Choroid plexus epithelial cell (primary cell): ENCODE measurements around the gene EXOC6.

ENCODE experiments used
- DNase-seq: peaks from one replicate; pipeline ENCODE4 v3.0.0-alpha.2; 2010; ENCODE audit warnings: low read depth
- H3K4me3 ChIP-seq: 2 replicates; pipeline ENCODE4 v1.5.1; 2011; ENCODE audit warnings: low read depth, mild to moderate bottlenecking, control low read depth, low read length, moderate library complexity
- CTCF ChIP-seq: conservative IDR thresholded peaks from 2 replicates; pipeline ENCODE4 v1.5.1; 2011; ENCODE audit warnings: low read depth, mild to moderate bottlenecking, control low read depth, inconsistent platforms, low read length, moderate library complexity

EXOC6 gene

GRCh38 chr10:93028883-93029282 is 180.6 kb downstream of the EXOC6 start:
- TF ChIP-seq CTCF = no peak
- no peak overlapping the region for H3K4me3 ChIP-seq
- peak; percentile 71 for DNase-seq

DNA sequence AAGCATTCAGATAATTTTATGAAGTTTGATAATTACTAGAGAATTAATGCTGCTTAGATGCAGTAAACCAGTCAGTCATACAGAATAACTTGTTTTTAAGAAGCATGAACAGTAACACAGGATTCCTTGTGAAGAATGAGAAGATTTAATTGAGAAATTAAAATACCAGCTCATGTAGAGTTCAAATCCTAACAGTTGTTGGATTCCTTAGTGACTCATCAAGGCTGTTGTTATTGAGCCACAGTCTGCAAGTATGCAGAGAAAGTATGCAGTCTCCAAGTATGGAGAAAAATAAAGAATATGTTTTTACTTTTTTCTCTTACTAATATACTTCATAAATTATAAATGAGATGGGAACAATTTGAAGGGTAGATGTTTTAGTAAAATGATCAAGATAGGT is 182.1 kb downstream of the EXOC6 start:
- peak; percentile 89 for DNase-seq

GRCh38 chr10:93032105-93032808 is 183.9 kb downstream of the EXOC6 start:
- DNase-seq = peak; percentile 22
- no peak for TF ChIP-seq CTCF
- no peak overlapping the region for H3K4me3 ChIP-seq

More for the DNA sequence above, 182.1 kb downstream of the EXOC6 start:
- H3K4me3 ChIP-seq = no peak overlapping the region
- TF ChIP-seq CTCF = no peak

GRCh38 chr10:93032809-93033137 is 184.5 kb downstream of the EXOC6 start:
- H3K4me3 ChIP-seq = no peak overlapping the region
- no peak for DNase-seq
- TF ChIP-seq CTCF = no peak

GRCh38 chr10:93034426-93034825 is 186.1 kb downstream of the EXOC6 start:
- no peak for TF ChIP-seq CTCF
- peak; percentile 59 for DNase-seq
- H3K4me3 ChIP-seq = no peak overlapping the region

DNA sequence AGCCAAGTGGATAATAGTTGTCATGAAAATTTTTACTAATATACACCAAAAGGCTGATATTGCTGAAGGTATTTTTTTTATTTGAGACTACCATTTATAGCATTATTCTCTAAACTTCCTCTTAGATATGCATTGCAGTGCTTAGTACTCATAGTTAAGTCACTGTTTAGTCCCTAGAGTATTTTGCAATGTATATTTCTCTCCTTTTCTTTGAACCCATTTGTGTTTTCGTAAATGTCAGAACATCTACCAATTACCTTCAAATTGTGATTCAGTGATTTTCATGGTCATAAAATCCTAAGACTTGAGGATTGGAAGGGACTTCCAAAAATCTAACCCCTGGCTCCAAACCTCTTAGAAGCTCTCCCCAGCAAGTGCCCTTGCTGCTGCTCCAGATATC is 190.8 kb downstream of the EXOC6 start:
- TF ChIP-seq CTCF = no peak
- no peak overlapping the region for H3K4me3 ChIP-seq
- no peak for DNase-seq

- no peak overlapping the region for H3K4me3 ChIP-seq
- peak; percentile 80 for TF ChIP-seq CTCF
- peak; percentile 77 for DNase-seq
Observed at GRCh38 chr10:93039721-93040120, 191.4 kb downstream of the EXOC6 start.
